Neural cell (in vitro differentiated cells): ENCODE data around the gene RDH13. TPM values are rescaled to one million over a fixed set of nuclear protein-coding genes. Genes with fewer than 3 reads are reported as not detected.
A peak's percentile ranks its signal among the peaks of the same experiment; 100 is the strongest.

Experiments used
- H2AFZ ChIP-seq: fragments of 200-600, 300-800 bp; sonication (generic), shearing (Covaris generic); 2 replicates; pipeline ENCODE4 v1.6.0; 2014; ENCODE audit warnings: low read depth, mild to moderate bottlenecking, antibody characterized with exemption, low read length, moderate library complexity
- H3F3A ChIP-seq: fragments of 200-600 bp; shearing (Covaris generic); 2 replicates; pipeline ENCODE4 v1.6.1; 2016; ENCODE audit warnings: mild to moderate bottlenecking, moderate library complexity, mixed read lengths, antibody characterized with exemption, low read length; ENCODE audit not compliant: insufficient read depth, poor library complexity, severe bottlenecking
- H3K27ac ChIP-seq: fragments of 200-600, 300-800 bp; sonication (generic), shearing (Covaris generic); 2 replicates; pipeline ENCODE4 v1.5.1; 2014; ENCODE audit warnings: mild to moderate bottlenecking, low read length, moderate library complexity
- H3K27me3 ChIP-seq: fragments of 300-800, 200-600 bp; sonication (generic), shearing (Covaris generic); 2 replicates; pipeline ENCODE4 v1.6.0; 2014; ENCODE audit warnings: mild to moderate bottlenecking, low read depth, low read length, moderate library complexity; ENCODE audit not compliant: insufficient read depth
- H3K36me3 ChIP-seq: fragments of 300-800, 200-600 bp; sonication (generic), shearing (Covaris generic); 2 replicates; pipeline ENCODE4 v1.5.1; 2014; ENCODE audit warnings: mild to moderate bottlenecking, antibody characterized with exemption, low read length, moderate library complexity; ENCODE audit not compliant: insufficient read depth
- H3K4me2 ChIP-seq: fragments of 300-800, 200-600 bp; sonication (generic), shearing (Covaris generic); 2 replicates; pipeline ENCODE4 v1.6.0; 2014; ENCODE audit warnings: mild to moderate bottlenecking, low read length
- H3K4me3 ChIP-seq: fragments of 300-800, 200-600 bp; sonication (generic), shearing (Covaris generic); 2 replicates; pipeline ENCODE4 v1.5.1; 2014; ENCODE audit warnings: mild to moderate bottlenecking, low read length, moderate library complexity
- H3K79me2 ChIP-seq: fragments of 200-600 bp; shearing (Covaris generic); replicated peaks from 2 replicates; pipeline ENCODE4 v1.6.0; 2014; ENCODE audit warnings: mild to moderate bottlenecking, low read length, moderate library complexity; ENCODE audit not compliant: insufficient read depth
- H3K9ac ChIP-seq: fragments of 300-800, 200-600 bp; sonication (generic), shearing (Covaris generic); 2 replicates; pipeline ENCODE4 v1.6.1; 2016; ENCODE audit warnings: mild to moderate bottlenecking, low read length, mixed read lengths
- H3K9me2 ChIP-seq: fragments of 200-600 bp; shearing (Covaris generic); 2 replicates; pipeline ENCODE4 v1.6.1; 2016; ENCODE audit warnings: mild to moderate bottlenecking, low read length, mixed read lengths; ENCODE audit not compliant: insufficient read depth
- H3K9me3 ChIP-seq: fragments of 200-600, 300-800 bp; sonication (generic), shearing (Covaris generic); 2 replicates; pipeline ENCODE4 v1.6.1; 2016; ENCODE audit warnings: mild to moderate bottlenecking, mixed run types, low read length, moderate library complexity, mixed read lengths
- H4K20me1 ChIP-seq: fragments of 200-600 bp; shearing (Covaris generic); 2 replicates; pipeline ENCODE4 v1.6.1; 2016; ENCODE audit warnings: mild to moderate bottlenecking, mixed run types; ENCODE audit not compliant: insufficient read depth
- CTCF ChIP-seq: fragments of 450-650 bp; IDR thresholded peaks from 2 replicates; pipeline ENCODE4 v1.5.1; 2014; ENCODE audit warnings: antibody characterized with exemption, mild to moderate bottlenecking, moderate library complexity; ENCODE audit not compliant: poor library complexity, severe bottlenecking
- EP300 ChIP-seq: fragments of 450-650 bp; conservative IDR thresholded peaks from 2 replicates; pipeline ENCODE4 v1.6.1; 2014; ENCODE audit warnings: antibody characterized with exemption, mild to moderate bottlenecking, moderate library complexity; ENCODE audit not compliant: poor library complexity, severe bottlenecking
- EZH2 ChIP-seq: fragments of 200-600, 300-800 bp; shearing (Covaris generic), sonication (generic); IDR thresholded peaks from 2 replicates; pipeline ENCODE4 v1.6.1; 2014; ENCODE audit warnings: antibody characterized with exemption, low read length, borderline replicate concordance, mild to moderate bottlenecking; ENCODE audit not compliant: insufficient read depth, poor library complexity, severe bottlenecking
- MXI1 ChIP-seq: fragments of 450-650 bp; conservative IDR thresholded peaks from 2 replicates; pipeline ENCODE4 v1.6.1; 2014; ENCODE audit warnings: antibody characterized with exemption, mild to moderate bottlenecking; ENCODE audit not compliant: poor library complexity, severe bottlenecking
- POLR2AphosphoS5 ChIP-seq: IDR thresholded peaks from 2 replicates; pipeline ENCODE4 v1.6.1; 2012
- RAD21 ChIP-seq: fragments of 450-650 bp; conservative IDR thresholded peaks from 2 replicates; pipeline ENCODE4 v1.6.1; 2014; ENCODE audit warnings: antibody characterized with exemption, mild to moderate bottlenecking, moderate library complexity
- REST ChIP-seq: IDR thresholded peaks from 2 replicates; pipeline ENCODE4 v1.6.1; 2012; ENCODE audit warnings: borderline replicate concordance
- SMC3 ChIP-seq: fragments of 450-650 bp; conservative IDR thresholded peaks from 2 replicates; pipeline ENCODE4 v1.6.1; 2014; ENCODE audit warnings: antibody characterized with exemption, mild to moderate bottlenecking, moderate library complexity; ENCODE audit not compliant: poor library complexity
- TAF1 ChIP-seq: IDR thresholded peaks from 2 replicates; pipeline ENCODE4 v1.6.1; 2012; ENCODE audit warnings: low read depth
- polyA plus RNA-seq: library from polyadenylated mRNA; depleted of rRNA; stranded (reverse); fragments of >200 nt; gene quantifications from 2 replicates; pipeline ENCODE4 v1.2.3, GENCODE V29; 2014

RDH13 gene
- polyA plus RNA-seq, 1 donor from 2014 or later: 9.8 TPM

- H3K9me3 ChIP-seq: no peaks in the 10 kb centered on the region
- no peak overlapping the region for H3K9ac ChIP-seq
- H3K4me2 ChIP-seq: no peak overlapping the region
- H3K4me3 ChIP-seq: peak overlapping the region; percentile 59
- H3K27me3 ChIP-seq: peaks cover 37% of the 10 kb centered on the region
- H2AFZ ChIP-seq: no peak overlapping the region
- TF ChIP-seq RAD21 (no peak), CTCF (no peak), SMC3 (no peak), POLR2AphosphoS5 (no peak), EP300 (no peak), TAF1 (no peak), EZH2 (no peak), MXI1 (no peak), REST (no peak)
- H3K27ac ChIP-seq: no peak overlapping the region
- H4K20me1 ChIP-seq: no peaks in the 10 kb centered on the region
- H3F3A ChIP-seq: no peaks in the 10 kb centered on the region
- H3K9me2 ChIP-seq: no peaks in the 10 kb centered on the region
- peaks cover 3% of the 10 kb centered on the region for H3K79me2 ChIP-seq
- H3K36me3 ChIP-seq: no peaks in the 10 kb centered on the region
These were observed 19.3 kb upstream of the RDH13 start for GRCh38 chr19:55082020-55082851.

GRCh38 chr19:55081770-55082019 lies 18.7 kb upstream of the RDH13 start:
- TF ChIP-seq REST (no peak), MXI1 (no peak), EZH2 (no peak), POLR2AphosphoS5 (no peak), RAD21 (no peak), SMC3 (no peak), CTCF (no peak), TAF1 (no peak), EP300 (no peak)
- no peak overlapping the region for H3K9ac ChIP-seq
- peaks cover 3% of the 10 kb centered on the region for H3K79me2 ChIP-seq
- H2AFZ ChIP-seq: no peak overlapping the region
- no peak overlapping the region for H3K27ac ChIP-seq
- no peaks in the 10 kb centered on the region for H3K36me3 ChIP-seq
- H3F3A ChIP-seq: no peaks in the 10 kb centered on the region
- peak overlapping the region; percentile 59 for H3K4me3 ChIP-seq
- no peaks in the 10 kb centered on the region for H4K20me1 ChIP-seq
- H3K27me3 ChIP-seq: peaks cover 41% of the 10 kb centered on the region
- H3K9me3 ChIP-seq: no peaks in the 10 kb centered on the region
- no peak overlapping the region for H3K4me2 ChIP-seq
- H3K9me2 ChIP-seq: no peaks in the 10 kb centered on the region
